Mesenteric fat pad (tissue), 1 donor: ENCODE results near the gene TBX20. TPM values are rescaled to one million over a fixed set of nuclear protein-coding genes. Genes with fewer than 3 reads are reported as not detected.
"Not testable (repeated sequence)": the region's sequence is repeated elsewhere in the genome, so short reads cannot be mapped to it uniquely, and the experiment has no call there.

Experiments used
- DNase-seq: peaks from one replicate; pipeline ENCODE4 v3.0.0-alpha.2; 2020; ENCODE audit warnings: low spot score
- total RNA-seq: library from RNA; stranded (reverse); fragmentation: NEBNext Ultra II Directional; extraction: Animal tissue kit (Norgen Biotek cat#: 25700); gene quantifications from one replicate; pipeline ENCODE4 v1.2.1, GENCODE V29; 2021
- donor health status: DM: yes; HTN: yes; CAD: no.

The TBX20 gene
- total RNA-seq, 1 donor from 2014 or later = 0.16 TPM

- DNase-seq = no peak
These were observed 1.7 kb upstream of the TBX20 start for GRCh38 chr7:35255443-35256255.

- no peak for DNase-seq
These were observed 869 bp upstream of the TBX20 start for GRCh38 chr7:35254496-35255442.

GRCh38 chr7:35253460-35253709 is 515 bp downstream of the TBX20 start:
- DNase-seq = no peak

GRCh38 chr7:35252612-35253459 is 1.1 kb downstream of the TBX20 start:
- DNase-seq = no peak

- no peak for DNase-seq
These were observed 2.1 kb downstream of the TBX20 start for GRCh38 chr7:35251606-35252310.

GRCh38 chr7:35250941-35251340 is 3.0 kb downstream of the TBX20 start:
- DNase-seq = no peak

GRCh38 chr7:35250452-35250851 is 3.4 kb downstream of the TBX20 start:
- DNase-seq = no peak

- DNase-seq = no peak
These were observed 4.4 kb downstream of the TBX20 start for GRCh38 chr7:35249537-35249907.

- no peak for DNase-seq
These were observed 5.0 kb downstream of the TBX20 start for GRCh38 chr7:35248576-35249536.

- DNase-seq = no peak
These were observed 7.1 kb downstream of the TBX20 start for GRCh38 chr7:35246819-35247218.

- DNase-seq = no peak
These were observed 12.0 kb downstream of the TBX20 start for GRCh38 chr7:35241884-35242283.

GRCh38 chr7:35241436-35241835 is 12.5 kb downstream of the TBX20 start:
- DNase-seq = no peak

GRCh38 chr7:35241008-35241407 is 12.9 kb downstream of the TBX20 start:
- DNase-seq = not testable (repeated sequence)

- not testable (repeated sequence) for DNase-seq
These were observed 15.4 kb downstream of the TBX20 start for GRCh38 chr7:35238456-35238855.

GRCh38 chr7:35232994-35233393 is 20.9 kb downstream of the TBX20 start:
- no peak for DNase-seq

GRCh38 chr7:35231221-35231620 is 22.7 kb downstream of the TBX20 start:
- not testable (repeated sequence) for DNase-seq

- not testable (repeated sequence) for DNase-seq
These were observed 24.7 kb downstream of the TBX20 start for GRCh38 chr7:35229116-35229780.

GRCh38 chr7:35228496-35229051 is 25.3 kb downstream of the TBX20 start:
- not testable (repeated sequence) for DNase-seq

GRCh38 chr7:35227438-35227837 is 26.5 kb downstream of the TBX20 start:
- DNase-seq = not testable (repeated sequence)
